ENCODE results near the gene SMYD3.

The SMYD3 gene

DNA sequence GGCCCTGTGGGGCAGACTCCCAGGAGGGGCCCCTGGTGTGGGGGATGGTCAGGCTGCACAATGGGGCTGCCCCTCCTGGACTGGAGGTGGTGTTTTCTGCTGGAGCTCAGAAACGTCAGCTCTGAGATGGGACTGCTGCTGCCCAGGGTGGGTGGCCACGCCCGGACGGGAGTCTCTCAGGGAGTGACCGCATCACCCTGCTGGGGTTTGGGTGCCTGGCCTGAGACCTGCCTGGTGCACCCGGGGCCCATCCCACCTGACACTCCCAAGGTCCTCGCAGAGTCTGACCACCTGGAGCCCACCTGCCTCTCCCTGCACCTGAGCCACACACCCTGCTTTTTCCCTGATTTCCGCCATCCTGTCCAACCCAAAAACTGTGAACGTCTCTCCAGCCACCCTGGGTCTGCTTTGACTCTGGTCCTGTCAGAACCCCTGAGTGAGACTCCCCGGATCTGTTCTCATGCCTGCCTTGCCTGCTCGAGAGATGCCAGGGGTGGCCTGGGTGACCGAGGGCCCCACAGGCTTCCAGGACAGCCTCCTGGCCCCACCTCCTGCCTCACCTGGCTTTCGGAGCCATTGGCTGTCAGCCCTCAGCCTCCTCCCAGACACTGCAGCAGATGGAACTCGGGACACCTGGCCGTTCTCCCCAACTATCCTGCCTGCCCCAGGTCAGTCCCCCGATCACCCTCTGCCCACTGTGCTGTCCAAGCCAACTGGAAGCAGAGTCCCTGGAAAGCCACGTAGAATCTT, 11.6 kb upstream of the SMYD3 start:
- Histone ChIP-seq H3K27me3 (ENCODE audit: low read length) (no peaks in the 10 kb centered on the region), H3K9me3 (ENCODE audit: insufficient read depth, low read length) (peaks cover 24% of the 10 kb centered on the region; the same call in 1 of the 2 replicates), H4K20me1 (ENCODE audit: low read depth, low read length) (no peaks in the 10 kb centered on the region), H3K4me3 (ENCODE audit: insufficient read depth, low read length, poor library complexity, severe bottlenecking) (no peak overlapping the region), H3K79me2 (ENCODE audit: insufficient read depth, low read length) (no peaks in the 10 kb centered on the region), H3K36me3 (ENCODE audit: low read length) (no peaks in the 10 kb centered on the region), H3F3A (ENCODE audit: insufficient read depth) (no peaks in the 10 kb centered on the region), H3K27ac (ENCODE audit: low read depth, low read length) (no peak overlapping the region), H2AFZ (ENCODE audit: low read depth, low read length, severe bottlenecking) (no peak overlapping the region), H3K4me2 (ENCODE audit: low read depth, low read length, poor library complexity, severe bottlenecking) (no peak overlapping the region), H3K9me2 (replicated peaks; ENCODE audit: insufficient read depth, low read length) (no peaks in the 10 kb centered on the region), H3K9ac (ENCODE audit: low read length) (no peak overlapping the region)
- TF ChIP-seq CTCF (IDR thresholded peaks at IDR 0.05; ENCODE audit: insufficient read depth, low read length, poor library complexity, severe bottlenecking) (no peak), EZH2phosphoT487 (conservative IDR thresholded peaks at IDR 0.05; ENCODE audit: low read length) (no peak)

DNA sequence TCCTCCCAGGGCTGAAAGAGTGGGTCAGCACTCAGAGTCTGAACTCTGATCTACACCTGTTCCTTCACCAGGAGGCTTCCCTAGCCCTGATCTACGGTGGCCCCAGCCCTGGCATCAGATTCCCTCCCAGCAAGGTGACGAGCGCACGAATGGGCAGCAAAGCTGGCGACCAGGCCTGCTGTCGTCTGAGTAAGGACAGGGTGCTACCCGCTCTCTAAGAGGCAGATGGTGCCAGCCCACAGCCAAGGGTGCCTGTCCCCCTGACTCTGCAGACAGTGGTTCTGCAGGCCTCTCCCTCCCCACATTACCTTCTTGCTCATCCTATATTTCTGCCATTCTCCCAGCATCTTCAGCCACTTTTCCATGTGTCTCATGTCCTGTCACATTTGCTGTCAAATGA, 10.3 kb upstream of the SMYD3 start:
- peaks cover 24% of the 10 kb centered on the region; the same call in 1 of the 2 replicates for H3K9me3 ChIP-seq (ENCODE audit: insufficient read depth, low read length)
- H3F3A ChIP-seq (ENCODE audit: insufficient read depth), result no peaks in the 10 kb centered on the region
- no peaks in the 10 kb centered on the region for H3K9me2 ChIP-seq (replicated peaks; ENCODE audit: insufficient read depth, low read length)
- H3K4me2 ChIP-seq (ENCODE audit: low read depth, low read length, poor library complexity, severe bottlenecking), result no peak overlapping the region
- no peak overlapping the region for H3K27ac ChIP-seq (ENCODE audit: low read depth, low read length)
- H3K79me2 ChIP-seq (ENCODE audit: insufficient read depth, low read length), result no peaks in the 10 kb centered on the region
- no peak overlapping the region for H3K9ac ChIP-seq (ENCODE audit: low read length)
- no peak overlapping the region for H2AFZ ChIP-seq (ENCODE audit: low read depth, low read length, severe bottlenecking)
- H3K4me3 ChIP-seq (ENCODE audit: insufficient read depth, low read length, poor library complexity, severe bottlenecking), result no peak overlapping the region
- no peaks in the 10 kb centered on the region for H3K36me3 ChIP-seq (ENCODE audit: low read length)
- TF ChIP-seq EZH2phosphoT487 (conservative IDR thresholded peaks at IDR 0.05; ENCODE audit: low read length) (no peak), CTCF (IDR thresholded peaks at IDR 0.05; ENCODE audit: insufficient read depth, low read length, poor library complexity, severe bottlenecking) (no peak)
- H3K27me3 ChIP-seq (ENCODE audit: low read length), result no peaks in the 10 kb centered on the region
- H4K20me1 ChIP-seq (ENCODE audit: low read depth, low read length), result no peaks in the 10 kb centered on the region

GRCh38 chr1:246516126-246516525, 9.0 kb upstream of the SMYD3 start:
- Histone ChIP-seq H4K20me1 (ENCODE audit: low read depth, low read length) (no peaks in the 10 kb centered on the region), H3K36me3 (ENCODE audit: low read length) (no peaks in the 10 kb centered on the region), H3K9ac (ENCODE audit: low read length) (no peak overlapping the region), H3K27ac (ENCODE audit: low read depth, low read length) (no peak overlapping the region), H3K9me3 (ENCODE audit: insufficient read depth, low read length) (peaks cover 24% of the 10 kb centered on the region; the same call in 1 of the 2 replicates), H3K4me2 (ENCODE audit: low read depth, low read length, poor library complexity, severe bottlenecking) (no peak overlapping the region), H3K4me3 (ENCODE audit: insufficient read depth, low read length, poor library complexity, severe bottlenecking) (no peak overlapping the region), H3K79me2 (ENCODE audit: insufficient read depth, low read length) (no peaks in the 10 kb centered on the region), H2AFZ (ENCODE audit: low read depth, low read length, severe bottlenecking) (no peak overlapping the region), H3F3A (ENCODE audit: insufficient read depth) (no peaks in the 10 kb centered on the region), H3K9me2 (replicated peaks; ENCODE audit: insufficient read depth, low read length) (no peaks in the 10 kb centered on the region), H3K27me3 (ENCODE audit: low read length) (no peaks in the 10 kb centered on the region)
- TF ChIP-seq EZH2phosphoT487 (conservative IDR thresholded peaks at IDR 0.05; ENCODE audit: low read length) (no peak), CTCF (IDR thresholded peaks at IDR 0.05; ENCODE audit: insufficient read depth, low read length, poor library complexity, severe bottlenecking) (no peak)
